ENCODE results near the gene CSK. TPM values are rescaled to one million over a fixed set of nuclear protein-coding genes. Genes with fewer than 3 reads are reported as not detected.

CSK gene
- total RNA-seq, 4 donors from 2014 or later: 4.9 to 41.6 (median 26.4) TPM

- no peaks in the 10 kb centered on the region for H3K27me3 ChIP-seq
- no peak for DNase-seq
- peaks cover 3 to 15% of the 10 kb centered on the region in 2 donors for H3K4me1 ChIP-seq
- H3K9me3 ChIP-seq: no peaks in the 10 kb centered on the region
- TF ChIP-seq CTCF (IDR thresholded peaks at IDR 0.05) (no peak), POLR2A (IDR thresholded peaks at IDR 0.05) (no peak)
- intact Hi-C loops (cut with DNase I; ENCODE audit: low total_unique reads): no loop called here
- H3K36me3 ChIP-seq: no peaks in the 10 kb centered on the region
- H3K27ac ChIP-seq: peak overlapping the region in 1 of 2 donors; percentile 89
- H3K4me3 ChIP-seq: no peak overlapping the region
Observed at GRCh38 chr15:74780523-74781430, 1.1 kb upstream of the CSK start.

- no peaks in the 10 kb centered on the region for H3K9me3 ChIP-seq
- no peaks in the 10 kb centered on the region for H3K36me3 ChIP-seq
- intact Hi-C loops (cut with DNase I; ENCODE audit: low total_unique reads): no loop called here
- no peak for DNase-seq
- TF ChIP-seq POLR2A (IDR thresholded peaks at IDR 0.05) (no peak), CTCF (IDR thresholded peaks at IDR 0.05) (no peak)
- peaks cover 3 to 22% of the 10 kb centered on the region in 2 donors for H3K4me1 ChIP-seq
- peak overlapping the region; percentile 79 to 89 for H3K27ac ChIP-seq
- H3K4me3 ChIP-seq: peak overlapping the region; percentile 66 to 79
- no peaks in the 10 kb centered on the region for H3K27me3 ChIP-seq
Observed at GRCh38 chr15:74782259-74783071, 585 bp downstream of the CSK start.

GRCh38 chr15:74783072-74783807 is 1.4 kb downstream of the CSK start:
- intact Hi-C loops (cut with DNase I; ENCODE audit: low total_unique reads): no loop called here

GRCh38 chr15:74783808-74784175 is 1.9 kb downstream of the CSK start:
- H3K9me3 ChIP-seq: no peaks in the 10 kb centered on the region
- H3K4me1 ChIP-seq: peaks cover 3 to 30% of the 10 kb centered on the region in 2 donors
- intact Hi-C loops (cut with DNase I; ENCODE audit: low total_unique reads): no loop called here
- DNase-seq: no peak
- no peaks in the 10 kb centered on the region for H3K27me3 ChIP-seq
- no peak for TF ChIP-seq POLR2A (IDR thresholded peaks at IDR 0.05)
- no peak for TF ChIP-seq CTCF (IDR thresholded peaks at IDR 0.05)
- peak overlapping the region in 1 of 2 donors; percentile 89 for H3K27ac ChIP-seq
- no peaks in the 10 kb centered on the region for H3K36me3 ChIP-seq
- H3K4me3 ChIP-seq: peak overlapping the region; percentile 66 to 79

More at GRCh38 chr15:74783072-74783807, 1.4 kb downstream of the CSK start:
- TF ChIP-seq POLR2A (IDR thresholded peaks at IDR 0.05): no peak
- TF ChIP-seq CTCF (IDR thresholded peaks at IDR 0.05): no peak
- Histone ChIP-seq H3K4me1 (peaks cover 3 to 30% of the 10 kb centered on the region in 2 donors), H3K27me3 (no peaks in the 10 kb centered on the region), H3K9me3 (no peaks in the 10 kb centered on the region), H3K27ac (peak overlapping the region; percentile 79 to 89), H3K36me3 (no peaks in the 10 kb centered on the region), H3K4me3 (peak overlapping the region; percentile 66 to 79)
- no peak for DNase-seq
